Liver (tissue), 9 donors: ENCODE measurements around the gene SLC25A12. TPM values are rescaled to one million over a fixed set of nuclear protein-coding genes. Genes with fewer than 3 reads are reported as not detected.

Source experiments
- DNase-seq: peaks from one replicate; pipeline ENCODE4 v3.0.0-alpha.2; 2017; ENCODE audit warnings: low spot score
- H3K27ac ChIP-seq, 2 donors: one replicate each; pipeline ENCODE4 v1.7.0; 2013; ENCODE audit warnings: inconsistent platforms in 2 of 2, low read length in 2 of 2, control low read depth in 1 of 2, low read depth in 1 of 2, mild to moderate bottlenecking in 1 of 2
- H3K27me3 ChIP-seq, 4 donors: one replicate each; pipeline versions ENCODE4 v1.6.1 to v1.7.0; 2013; ENCODE audit warnings: low read length in 3 of 4, inconsistent platforms in 1 of 4, mild to moderate bottlenecking in 1 of 4, moderate library complexity in 1 of 4; ENCODE audit not compliant: control insufficient read depth in 4 of 4, insufficient read depth in 4 of 4
- H3K36me3 ChIP-seq, 4 donors: one replicate each; pipeline versions ENCODE4 v1.6.1 to v1.7.0; 2013; ENCODE audit warnings: low read length in 3 of 4, mild to moderate bottlenecking in 3 of 4, low read depth in 1 of 4, moderate library complexity in 1 of 4; ENCODE audit not compliant: control insufficient read depth in 4 of 4, insufficient read depth in 3 of 4
- H3K4me1 ChIP-seq, 4 donors: one replicate each; pipeline versions ENCODE4 v1.6.1 to v1.7.0; 2013; ENCODE audit warnings: low read length in 3 of 4, mild to moderate bottlenecking in 3 of 4, moderate library complexity in 1 of 4; ENCODE audit not compliant: control insufficient read depth in 4 of 4, insufficient read depth in 4 of 4
- H3K4me3 ChIP-seq, 3 donors: one replicate each; pipeline versions ENCODE4 v1.6.1 to v1.7.0; 2013; ENCODE audit warnings: low read length in 3 of 3, control low read depth in 1 of 3, low read depth in 1 of 3, mild to moderate bottlenecking in 1 of 3
- H3K9ac ChIP-seq, 2 donors: one replicate each; pipeline ENCODE4 v1.7.0; 2013; ENCODE audit warnings: low read length in 2 of 2, mild to moderate bottlenecking in 2 of 2, moderate library complexity in 2 of 2, control low read depth in 1 of 2, low read depth in 1 of 2
- H3K9me3 ChIP-seq, 4 donors: one replicate each; pipeline versions ENCODE4 v1.6.1 to v1.7.0; 2013; ENCODE audit warnings: low read length in 3 of 4; ENCODE audit not compliant: control insufficient read depth in 4 of 4
- ATF3 ChIP-seq: IDR thresholded peaks from 2 replicates; pipeline ENCODE4 v1.6.1; 2016; ENCODE audit warnings: antibody characterized with exemption
- EGR1 ChIP-seq, 2 donors: IDR thresholded peaks; 2 replicates each; pipeline ENCODE4 v1.6.1; 2016 to 2018; ENCODE audit warnings: antibody characterized with exemption in 2 of 2, low read depth in 2 of 2
- FOXA2 ChIP-seq: IDR thresholded peaks from 2 replicates; pipeline ENCODE4 v1.6.1; 2016; ENCODE audit warnings: antibody characterized with exemption
- GABPA ChIP-seq, 2 donors: IDR thresholded peaks in 1 of 2; conservative IDR thresholded peaks in 1 of 2; 2 replicates each; pipeline ENCODE4 v1.6.1; 2016; ENCODE audit warnings: antibody characterized with exemption in 2 of 2, mild to moderate bottlenecking in 1 of 2, moderate library complexity in 1 of 2
- HNF4A ChIP-seq, 2 donors: conservative IDR thresholded peaks; 2 replicates each; pipeline ENCODE4 v1.6.1; 2016; ENCODE audit warnings: antibody characterized with exemption in 2 of 2, mild to moderate bottlenecking in 2 of 2
- JUND ChIP-seq, 2 donors: IDR thresholded peaks; 2 replicates each; pipeline ENCODE4 v1.6.1; 2016; ENCODE audit warnings: antibody characterized with exemption in 2 of 2
- NR2F2 ChIP-seq: IDR thresholded peaks from 2 replicates; pipeline ENCODE4 v1.6.1; 2016; ENCODE audit warnings: antibody characterized with exemption
- REST ChIP-seq: IDR thresholded peaks from 2 replicates; pipeline ENCODE4 v1.6.1; 2016; ENCODE audit warnings: antibody characterized with exemption, mild to moderate bottlenecking
- RXRA ChIP-seq, 2 donors: IDR thresholded peaks; 2 replicates each; pipeline ENCODE4 v1.6.1; 2017 to 2018; ENCODE audit warnings: antibody characterized with exemption in 2 of 2, mild to moderate bottlenecking in 1 of 2
- SP1 ChIP-seq: IDR thresholded peaks from 2 replicates; pipeline ENCODE4 v1.6.1; 2018; ENCODE audit warnings: antibody characterized with exemption, mild to moderate bottlenecking
- TAF1 ChIP-seq: conservative IDR thresholded peaks from 2 replicates; pipeline ENCODE4 v1.6.1; 2016; ENCODE audit warnings: antibody characterized with exemption, mild to moderate bottlenecking
- YY1 ChIP-seq: IDR thresholded peaks from 2 replicates; pipeline ENCODE4 v1.6.1; 2016; ENCODE audit warnings: antibody characterized with exemption, mild to moderate bottlenecking
- ZBTB33 ChIP-seq: IDR thresholded peaks from 2 replicates; pipeline ENCODE4 v1.6.1; 2016; ENCODE audit warnings: antibody characterized with exemption
- WGBS: extraction: QIAGEN DNeasy Blood & Tissue Kit; methylation state at CpG from one replicate; pipeline ENCODE4 v1.1.7; 2013; 5-methylcytosine and 5-hydroxymethylcytosine counted together
- polyA plus RNA-seq, 2 donors: library from polyadenylated mRNA; stranded (reverse) in 1 of 2; unstranded in 1 of 2; fragments of 200-250 nt in 1 of 2; fragments of >200 nt in 1 of 2; fragmentation: Nextera tagmentation in 1 of 2; extraction: Ambion mirVana in 1 of 2; gene quantifications; one replicate each; pipeline versions ENCODE4 v1.2.1 to v1.2.3, GENCODE V29; 2013 to 2015
- total RNA-seq, 2 donors: library from RNA; depleted of rRNA; stranded (reverse); fragments of >200 nt; gene quantifications; one replicate each; pipeline ENCODE4 v1.2.3, GENCODE V29; 2014
- donor health status: healthy.
- donor health status: healthy.
- donor health status: healthy.
- donor health status: healthy.
- donor health status: healthy.

The SLC25A12 gene
- total and polyA plus RNA-seq, 4 donors: 0.46 to 4.4 (median 2.1) TPM

GRCh38 chr2:171921970-171922229, 27.9 kb upstream of the SLC25A12 start:
- WGBS: 19% methylated on average over 5 of the region's 5 CpGs
- Histone ChIP-seq H3K36me3 (no peaks in the 10 kb centered on the region), H3K9ac (peak overlapping the region in 1 of 2 donors; percentile 69), H3K27ac (peak overlapping the region; percentile 32 to 76), H3K27me3 (no peaks in the 10 kb centered on the region), H3K9me3 (no peaks in the 10 kb centered on the region), H3K4me1 (peaks cover 3 to 18% (median 7%) of the 10 kb centered on the region in 4 donors), H3K4me3 (peak overlapping the region; percentile 29 to 75 (median 62))
- no peak for TF ChIP-seq TAF1
- TF ChIP-seq REST: peak; percentile 30
- no peak for DNase-seq

- DNase-seq: no peak
- Histone ChIP-seq H3K36me3 (no peaks in the 10 kb centered on the region), H3K9ac (no peak overlapping the region), H3K27ac (no peak overlapping the region), H3K4me3 (no peak overlapping the region), H3K27me3 (no peaks in the 10 kb centered on the region), H3K4me1 (peaks cover 3 to 18% (median 7%) of the 10 kb centered on the region in 4 donors), H3K9me3 (no peaks in the 10 kb centered on the region)
- WGBS: 90% methylated on average over 2 of the region's 2 CpGs
- TF ChIP-seq RXRA (IDR thresholded peaks at IDR 0.05) (no peak), EGR1 (IDR thresholded peaks at IDR 0.05; ENCODE audit: low read depth in 2 of 2) (no peak), GABPA (IDR thresholded peaks at IDR 0.05 in 1 of 2, conservative IDR thresholded peaks at IDR 0.05 in 1 of 2) (no peak), SP1 (no peak), HNF4A (conservative IDR thresholded peaks at IDR 0.05) (no peak), ATF3 (no peak), ZBTB33 (no peak), FOXA2 (no peak)
Measured at GRCh38 chr2:171919453-171919852, 25.4 kb upstream of the SLC25A12 start.

GRCh38 chr2:171913517-171913916, 19.5 kb upstream of the SLC25A12 start:
- no peak overlapping the region for H3K9ac ChIP-seq
- no peaks in the 10 kb centered on the region for H3K4me1 ChIP-seq
- H3K36me3 ChIP-seq: no peaks in the 10 kb centered on the region
- WGBS: 85% methylated on average over 3 of the region's 3 CpGs
- H3K27me3 ChIP-seq: peaks cover 0 to 4% (median 0%) of the 10 kb centered on the region in 4 donors
- H3K4me3 ChIP-seq: no peak overlapping the region
- TF ChIP-seq SP1: no peak
- no peak for TF ChIP-seq NR2F2
- no peak for TF ChIP-seq YY1
- no peak for TF ChIP-seq TAF1
- TF ChIP-seq FOXA2: no peak
- no peak for TF ChIP-seq JUND (IDR thresholded peaks at IDR 0.05)
- TF ChIP-seq HNF4A (conservative IDR thresholded peaks at IDR 0.05): no peak
- no peak for DNase-seq
- H3K9me3 ChIP-seq: no peaks in the 10 kb centered on the region
- H3K27ac ChIP-seq: no peak overlapping the region
